NCI-H446 treated with DMSO at 0.1 percent for 48 hours (cell line): ENCODE results near the gene GGACT.
A peak's percentile ranks its signal among the peaks of the same experiment; 100 is the strongest.

ENCODE experiments used
- DNase-seq: peaks from one replicate; lab custom pipeline; 2025; lab: John Stamatoyannopoulos, UW

The GGACT gene

GRCh38 chr13:100547791-100548201, 40.8 kb downstream of the GGACT start:
- DNase-seq = peak; percentile 25

GRCh38 chr13:100546713-100547405, 41.7 kb downstream of the GGACT start:
- DNase-seq = no peak

- DNase-seq = no peak
These were observed 42.9 kb downstream of the GGACT start for GRCh38 chr13:100545684-100546061.

- DNase-seq = peak; percentile 53
These were observed 43.5 kb downstream of the GGACT start for GRCh38 chr13:100544866-100545683.

GRCh38 chr13:100543872-100544602, 44.6 kb downstream of the GGACT start:
- no peak for DNase-seq

- peak; percentile 21 for DNase-seq
These were observed 45.8 kb downstream of the GGACT start for GRCh38 chr13:100542826-100543156.

- DNase-seq = no peak
These were observed 46.4 kb downstream of the GGACT start for GRCh38 chr13:100541897-100542825.

GRCh38 chr13:100540621-100541020, 48.0 kb downstream of the GGACT start:
- no peak for DNase-seq

- no peak for DNase-seq
These were observed 50.6 kb downstream of the GGACT start for GRCh38 chr13:100537951-100538462.

GRCh38 chr13:100537486-100537885, 51.1 kb downstream of the GGACT start:
- DNase-seq = no peak

- DNase-seq = no peak
These were observed 51.9 kb downstream of the GGACT start for GRCh38 chr13:100536643-100537180.

- no peak for DNase-seq
These were observed 53.0 kb downstream of the GGACT start for GRCh38 chr13:100535426-100536135.

GRCh38 chr13:100534911-100535310, 53.7 kb downstream of the GGACT start:
- no peak for DNase-seq

GRCh38 chr13:100534147-100534843, 54.3 kb downstream of the GGACT start:
- DNase-seq = no peak

- DNase-seq = peak; percentile 18
These were observed 55.0 kb downstream of the GGACT start for GRCh38 chr13:100533588-100534041.

- DNase-seq = no peak
These were observed 55.7 kb downstream of the GGACT start for GRCh38 chr13:100532836-100533435.

GRCh38 chr13:100532090-100532766, 56.4 kb downstream of the GGACT start:
- DNase-seq = no peak

- peak; percentile 19 for DNase-seq
These were observed 57.8 kb downstream of the GGACT start for GRCh38 chr13:100530671-100531213.
